Measurements from ENCODE around the gene SSR2.

DNA sequence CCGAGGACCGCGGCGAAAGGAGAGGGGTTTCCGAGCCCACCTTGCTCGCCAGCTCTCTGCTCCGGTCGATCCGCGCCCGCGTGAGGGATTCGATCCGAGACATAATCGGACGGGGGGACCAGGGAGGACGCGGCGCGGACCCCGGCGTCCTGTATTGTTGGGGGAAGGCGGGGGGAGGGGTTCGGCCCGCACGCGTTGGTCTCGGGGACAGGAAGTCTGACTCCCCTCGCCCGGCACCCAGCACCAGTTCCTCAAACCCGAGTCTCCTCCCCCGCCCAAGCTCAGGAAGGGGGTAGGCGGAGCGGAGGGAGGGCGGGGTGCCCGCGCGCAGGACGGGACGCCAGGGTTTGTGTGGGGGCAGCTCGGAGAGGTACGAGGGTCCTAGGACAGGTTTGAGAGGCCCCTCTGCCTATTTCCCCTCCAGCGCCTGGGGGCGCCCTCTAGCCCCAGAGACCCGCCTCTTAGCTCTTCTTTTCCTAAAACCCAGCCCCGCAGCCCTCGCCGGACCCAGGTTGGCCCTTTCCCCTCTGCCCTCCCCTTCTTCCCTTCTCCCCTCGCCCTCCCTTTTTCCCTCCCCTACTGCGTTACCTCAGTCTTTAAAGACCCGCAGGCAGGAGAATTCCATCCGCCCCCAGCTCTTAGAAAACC lies 42.3 kb downstream of the SSR2 start, which contains the start of gene ARHGEF2:
- TF ChIP-seq, protein P1, sequence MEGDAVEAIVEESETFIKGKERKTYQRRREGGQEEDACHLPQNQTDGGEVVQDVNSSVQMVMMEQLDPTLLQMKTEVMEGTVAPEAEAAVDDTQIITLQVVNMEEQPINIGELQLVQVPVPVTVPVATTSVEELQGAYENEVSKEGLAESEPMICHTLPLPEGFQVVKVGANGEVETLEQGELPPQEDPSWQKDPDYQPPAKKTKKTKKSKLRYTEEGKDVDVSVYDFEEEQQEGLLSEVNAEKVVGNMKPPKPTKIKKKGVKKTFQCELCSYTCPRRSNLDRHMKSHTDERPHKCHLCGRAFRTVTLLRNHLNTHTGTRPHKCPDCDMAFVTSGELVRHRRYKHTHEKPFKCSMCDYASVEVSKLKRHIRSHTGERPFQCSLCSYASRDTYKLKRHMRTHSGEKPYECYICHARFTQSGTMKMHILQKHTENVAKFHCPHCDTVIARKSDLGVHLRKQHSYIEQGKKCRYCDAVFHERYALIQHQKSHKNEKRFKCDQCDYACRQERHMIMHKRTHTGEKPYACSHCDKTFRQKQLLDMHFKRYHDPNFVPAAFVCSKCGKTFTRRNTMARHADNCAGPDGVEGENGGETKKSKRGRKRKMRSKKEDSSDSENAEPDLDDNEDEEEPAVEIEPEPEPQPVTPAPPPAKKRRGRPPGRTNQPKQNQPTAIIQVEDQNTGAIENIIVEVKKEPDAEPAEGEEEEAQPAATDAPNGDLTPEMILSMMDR (IDR thresholded peaks at IDR 0.05; ENCODE audit: low read depth, low read length, poor library complexity, severe bottlenecking): peak; percentile 55
- TF ChIP-seq EZH2phosphoT487 (IDR thresholded peaks at IDR 0.05; ENCODE audit: borderline replicate concordance, low read length): no peak

Measured in DOHH2 (cell line).